ENCODE data around the gene ENTPD2. TPM values are rescaled to one million over a fixed set of nuclear protein-coding genes. Genes with fewer than 3 reads are reported as not detected.

The ENTPD2 gene
- total and polyA plus RNA-seq, 2 of the 4 experiments (the other 2 are of a cell fraction): not detected

DNA sequence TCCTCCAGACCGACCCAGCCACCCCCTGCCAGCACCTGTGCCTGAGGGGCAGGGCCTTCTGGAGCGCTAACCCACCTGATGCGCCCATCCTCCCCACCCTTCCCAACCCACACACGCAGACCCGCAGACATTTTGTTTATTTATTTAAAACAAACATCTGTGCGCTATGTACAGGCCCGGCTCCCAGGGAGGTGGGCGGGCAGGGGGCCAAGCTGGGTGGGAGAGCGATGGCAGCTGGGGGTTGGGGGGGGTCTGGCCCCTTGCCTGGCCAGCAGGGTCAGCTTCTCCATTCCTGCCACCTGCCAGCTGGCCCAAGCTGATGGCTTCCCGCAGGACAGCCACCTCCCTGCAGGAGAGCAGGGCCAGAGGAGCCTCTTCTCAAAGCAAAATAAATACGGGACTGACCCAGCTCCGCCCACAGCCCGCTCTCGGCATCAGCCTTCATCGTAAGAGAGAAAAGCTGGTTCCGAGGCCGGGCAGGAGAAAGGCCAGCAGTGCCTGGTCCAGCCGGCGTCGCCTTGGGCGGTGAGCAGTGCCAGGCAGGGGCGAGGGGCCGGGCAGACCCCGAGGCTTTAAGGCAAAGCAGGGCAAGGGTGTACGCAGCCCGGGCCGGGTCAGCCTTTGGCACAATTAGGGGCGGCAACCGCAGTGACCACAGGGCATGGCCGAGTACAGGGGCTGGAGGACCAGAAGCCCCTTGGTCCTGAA, 46.6 kb downstream of the ENTPD2 start:
- Histone ChIP-seq H3K23ac (ENCODE audit: low read depth, low read length) (no peak overlapping the region), H3K27me3 (ENCODE audit: control insufficient read depth, insufficient read depth, low read length) (no peaks in the 10 kb centered on the region), H2BK5ac (ENCODE audit: low read depth, low read length, poor library complexity, severe bottlenecking) (no peak overlapping the region), H2AK5ac (ENCODE audit: low read depth, low read length) (0 out of 2 replicates have a peak overlapping the region, but pooled peaks have one; percentile 10), H2BK120ac (ENCODE audit: low read depth, low read length) (no peak overlapping the region), H3K56ac (ENCODE audit: extremely low read depth, insufficient read depth, low read length) (no peak overlapping the region), H3K9me1 (ENCODE audit: insufficient read depth, low read length) (peaks cover 5% of the 10 kb centered on the region; the same call in 1 of the 2 replicates), H3K9me3 (ENCODE audit: control insufficient read depth, insufficient read depth, low read length) (no peaks in the 10 kb centered on the region), H3K36me3 (ENCODE audit: control insufficient read depth, insufficient read depth, low read length) (peaks cover 18% of the 10 kb centered on the region), H3K79me1 (ENCODE audit: low read depth in 1 of 2, low read length in 2 of 2) (no peaks in the 10 kb centered on the region), H4K8ac (ENCODE audit: low read depth in 2 of 2, low read length in 2 of 2) (no peak overlapping the region), H3K4me2 (ENCODE audit: low read depth, low read length) (0 out of 2 replicates have a peak overlapping the region, but pooled peaks have one; percentile 5), H3K27ac (ENCODE audit: insufficient read depth, low read length) (no peak overlapping the region), H4K91ac (ENCODE audit: insufficient read depth, low read depth, low read length) (no peak overlapping the region), H4K20me1 (ENCODE audit: insufficient read depth, low read length) (peaks cover 8% of the 10 kb centered on the region), H3K9ac (ENCODE audit: low read depth, low read length) (no peak overlapping the region), H3K4me3 (ENCODE audit: insufficient read depth, low read depth, low read length) (no peak overlapping the region), H3K4me1 (ENCODE audit: control insufficient read depth, insufficient read depth, low read length) (peaks cover 11% of the 10 kb centered on the region), H3K4ac (ENCODE audit: low read depth, low read length) (no peak overlapping the region), H4K5ac (ENCODE audit: low read depth, low read length) (no peak overlapping the region), H3K18ac (ENCODE audit: low read depth, low read length) (no peak overlapping the region), H2AFZ (replicated peaks; ENCODE audit: low read length, poor library complexity) (peak overlapping the region; percentile 51), H3K14ac (replicated peaks; ENCODE audit: low read depth, low read length) (no peak overlapping the region), H2BK15ac (ENCODE audit: low read depth, low read length) (no peak overlapping the region), H2BK20ac (ENCODE audit: low read depth, low read length) (no peak overlapping the region), H2AK9ac (replicated peaks; ENCODE audit: low read depth, low read length, poor library complexity) (peak overlapping the region; percentile 74)
- intact Hi-C loops (cut with micrococcal nuclease): loop anchor here (2.0 kb wide), 1 partner anchor 22 kb away; the partner anchor contains the start of gene ABCA2
- dilution Hi-C loops (cut with HindIII; ENCODE audit: low sequenced_read_pairs, unreplicated experiment): no loop called here
- CTCF ChIA-PET: interaction anchor here (0.6 to 0.9 kb wide), 2 partner anchors 22 to 27 kb away, joined by 3 read pairs; no protein-coding TSS in a partner anchor
- TF ChIP-seq CEBPB (IDR thresholded peaks at IDR 0.05; ENCODE audit: low read depth, low read length): no peak
- TF ChIP-seq, protein P1, sequence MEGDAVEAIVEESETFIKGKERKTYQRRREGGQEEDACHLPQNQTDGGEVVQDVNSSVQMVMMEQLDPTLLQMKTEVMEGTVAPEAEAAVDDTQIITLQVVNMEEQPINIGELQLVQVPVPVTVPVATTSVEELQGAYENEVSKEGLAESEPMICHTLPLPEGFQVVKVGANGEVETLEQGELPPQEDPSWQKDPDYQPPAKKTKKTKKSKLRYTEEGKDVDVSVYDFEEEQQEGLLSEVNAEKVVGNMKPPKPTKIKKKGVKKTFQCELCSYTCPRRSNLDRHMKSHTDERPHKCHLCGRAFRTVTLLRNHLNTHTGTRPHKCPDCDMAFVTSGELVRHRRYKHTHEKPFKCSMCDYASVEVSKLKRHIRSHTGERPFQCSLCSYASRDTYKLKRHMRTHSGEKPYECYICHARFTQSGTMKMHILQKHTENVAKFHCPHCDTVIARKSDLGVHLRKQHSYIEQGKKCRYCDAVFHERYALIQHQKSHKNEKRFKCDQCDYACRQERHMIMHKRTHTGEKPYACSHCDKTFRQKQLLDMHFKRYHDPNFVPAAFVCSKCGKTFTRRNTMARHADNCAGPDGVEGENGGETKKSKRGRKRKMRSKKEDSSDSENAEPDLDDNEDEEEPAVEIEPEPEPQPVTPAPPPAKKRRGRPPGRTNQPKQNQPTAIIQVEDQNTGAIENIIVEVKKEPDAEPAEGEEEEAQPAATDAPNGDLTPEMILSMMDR (conservative IDR thresholded peaks at IDR 0.05; ENCODE audit: low read depth, low read length): no peak
- no peak for TF ChIP-seq RAD21 (IDR thresholded peaks at IDR 0.05; ENCODE audit: low read length)
- TF ChIP-seq SMC3 (IDR thresholded peaks at IDR 0.05; ENCODE audit: low read depth, low read length): no peak
- no peak for TF ChIP-seq CHD1 (IDR thresholded peaks at IDR 0.05; ENCODE audit: low read depth, low read length)
- TF ChIP-seq FOS (IDR thresholded peaks at IDR 0.05; ENCODE audit: low read depth, low read length): no peak
- TF ChIP-seq NFE2L2 (IDR thresholded peaks at IDR 0.05; ENCODE audit: low read depth, low read length): no peak
- TF ChIP-seq BHLHE40 (IDR thresholded peaks at IDR 0.05; ENCODE audit: low read depth, low read length): no peak
- peak; percentile 75 for TF ChIP-seq RCOR1 (IDR thresholded peaks at IDR 0.05; ENCODE audit: insufficient replicate concordance, low read length)
- peak; percentile 11; the same call in 1 of the 2 replicates for TF ChIP-seq MAZ (IDR thresholded peaks at IDR 0.05; ENCODE audit: borderline replicate concordance, low read depth, low read length)
- TF ChIP-seq ELK1 (IDR thresholded peaks at IDR 0.05; ENCODE audit: borderline replicate concordance, low read depth, low read length): no peak
- DNase-seq (peak; percentile 61), ATAC-seq (ENCODE audit: low read depth) (peak; percentile 89)
- POLR2A ChIA-PET (ENCODE audit: unreplicated experiment): no interaction called here
- WGBS, 2 experiments (ENCODE audit: extremely low coverage in 2 of 2, insufficient read length in 1 of 2): 51% methylated on average over 10 of the region's 30 CpGs; no CpG with 5 or more reads in 1 of the 2 experiments
- BruUV-seq (replicated peaks): no TSS peak
- in situ Hi-C loops (cut with MboI; ENCODE audit: low sequenced_read_pairs): no loop called here

All from IMR-90 (cell line).